Caco-2 (cell line): Measurements from ENCODE around the gene EHMT1. TPM values are rescaled to one million over a fixed set of nuclear protein-coding genes. Genes with fewer than 3 reads are reported as not detected.

Experiments used
- BruUV-seq: library from RNA; stranded (reverse); fragments of 400-500 nt; replicated peaks from 2 replicates; lab custom pipeline; 2021; lab: Mats Ljungman, UMichigan
- CTCF ChIA-PET: fragments of 300-600 bp; sonication (Branson Sonifier 250); formaldehyde crosslinking; loops from one replicate; lab custom pipeline; 2022; ENCODE audit warnings: antibody characterized with exemption; lab: Charles Lee
- POLR2A ChIA-PET: fragments of 300-600 bp; sonication (Branson Sonifier 250); formaldehyde crosslinking; loops from one replicate; lab custom pipeline; 2022; ENCODE audit warnings: antibody characterized with exemption; lab: Charles Lee
- DNase-seq, 2 experiments: peaks; one replicate each; pipeline versions ENCODE4 v3.0.0 to v3.0.0-alpha.2; 2020 to 2022
- H3K27me3 ChIP-seq: replicated peaks from 2 replicates; pipeline ENCODE4 v1.6.0; 2011; ENCODE audit warnings: low read length; ENCODE audit not compliant: control insufficient read depth, insufficient read depth
- H3K36me3 ChIP-seq: 2 replicates; pipeline ENCODE4 v1.5.1; 2011; ENCODE audit warnings: low read length; ENCODE audit not compliant: control insufficient read depth, insufficient read depth
- H3K4me1 ChIP-seq: fragments of 250-450 bp; sonication (Bioruptor Pico); 2 replicates; pipeline ENCODE4 v1.5.1; 2020; ENCODE audit warnings: mild to moderate bottlenecking
- H3K4me3 ChIP-seq: 2 replicates; pipeline ENCODE4 v1.5.1; 2011; ENCODE audit warnings: low read depth, mild to moderate bottlenecking, control low read depth, low read length
- H3K9me3 ChIP-seq: fragments of 250-450 bp; sonication (Bioruptor Pico); 2 replicates; pipeline ENCODE4 v1.5.1; 2020; ENCODE audit warnings: mild to moderate bottlenecking, moderate library complexity
- H3K27ac Mint-ChIP-seq: one replicate; pipeline ENCODE4 v1.8.0; 2022; ENCODE audit warnings: mixed read lengths; ENCODE audit not compliant: unreplicated experiment
- H3K27me3 Mint-ChIP-seq: one replicate; pipeline ENCODE4 v1.8.0; 2022; ENCODE audit warnings: mixed read lengths; ENCODE audit not compliant: insufficient read depth, unreplicated experiment
- H3K36me3 Mint-ChIP-seq: one replicate; pipeline ENCODE4 v1.8.0; 2022; ENCODE audit warnings: mild to moderate bottlenecking, mixed read lengths; ENCODE audit not compliant: insufficient read depth, unreplicated experiment
- H3K4me1 Mint-ChIP-seq: one replicate; pipeline ENCODE4 v1.8.0; 2022; ENCODE audit warnings: low read depth, mixed read lengths; ENCODE audit not compliant: unreplicated experiment
- H3K4me3 Mint-ChIP-seq: one replicate; pipeline ENCODE4 v1.8.0; 2022; ENCODE audit warnings: mild to moderate bottlenecking, moderate library complexity, mixed read lengths; ENCODE audit not compliant: unreplicated experiment
- H3K9me3 Mint-ChIP-seq: one replicate; pipeline ENCODE4 v1.8.0; 2022; ENCODE audit warnings: mixed read lengths; ENCODE audit not compliant: unreplicated experiment
- intact Hi-C: fragments of 100-400 bp; cut with micrococcal nuclease; formaldehyde crosslinking; loops from one replicate; pipeline ENCODE4 v1.10.0; 2022; ENCODE audit not compliant: unreplicated experiment
- total RNA-seq: library from RNA; stranded (reverse); gene quantifications from 2 replicates; pipeline ENCODE4 v1.2.3, GENCODE V29; 2022
- TF ChIP-seq, protein P1 (sequence below), 2 experiments: fragments of 200-600 bp in 1 of 2; IDR thresholded peaks; 1 replicate in 1 of 2; 2 replicates in 1 of 2; pipeline versions ENCODE4 v1.5.1 to v1.8.0; 2011 to 2022; ENCODE audit warnings: antibody characterized with exemption in 1 of 2, control low read depth in 1 of 2, inconsistent platforms in 1 of 2, low read depth in 1 of 2, low read length in 1 of 2, mild to moderate bottlenecking in 1 of 2, moderate library complexity in 1 of 2; ENCODE audit not compliant: insufficient read depth in 1 of 2, severe bottlenecking in 1 of 2, unreplicated experiment in 1 of 2

The EHMT1 gene
- total RNA-seq, 1 experiment from 2014 or later = 92.9 TPM

DNA sequence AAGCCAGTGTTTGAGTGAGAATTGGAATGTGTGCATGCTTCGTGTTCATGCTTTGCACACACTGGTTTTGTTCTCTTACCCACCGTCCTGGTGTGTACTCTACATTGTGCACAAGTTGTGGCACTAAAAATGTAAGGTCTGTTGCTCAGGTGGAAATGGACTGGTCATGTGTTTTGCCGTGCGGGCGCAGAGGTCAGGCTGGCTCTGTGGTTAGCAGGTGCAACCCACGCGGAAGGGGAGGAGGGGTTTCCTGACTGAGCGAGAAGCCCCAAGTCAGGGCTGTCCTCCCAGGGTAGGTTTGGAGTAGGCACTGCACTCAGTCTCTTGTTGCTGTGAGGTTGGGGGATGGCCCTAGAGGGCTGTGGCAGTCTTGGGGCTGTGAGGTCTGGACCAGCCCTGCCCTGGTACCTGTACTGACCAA lies 86.6 kb downstream of the EHMT1 start:
- Mint-ChIP-seq H3K27me3 (no peaks in the 10 kb centered on the region), H3K4me1 (no peaks in the 10 kb centered on the region), H3K36me3 (peaks cover 38% of the 10 kb centered on the region), H3K4me3 (no peak overlapping the region), H3K9me3 (peaks cover 15% of the 10 kb centered on the region), H3K27ac (no peak overlapping the region)
- BruUV-seq = no TSS peak
- TF ChIP-seq, protein P1, sequence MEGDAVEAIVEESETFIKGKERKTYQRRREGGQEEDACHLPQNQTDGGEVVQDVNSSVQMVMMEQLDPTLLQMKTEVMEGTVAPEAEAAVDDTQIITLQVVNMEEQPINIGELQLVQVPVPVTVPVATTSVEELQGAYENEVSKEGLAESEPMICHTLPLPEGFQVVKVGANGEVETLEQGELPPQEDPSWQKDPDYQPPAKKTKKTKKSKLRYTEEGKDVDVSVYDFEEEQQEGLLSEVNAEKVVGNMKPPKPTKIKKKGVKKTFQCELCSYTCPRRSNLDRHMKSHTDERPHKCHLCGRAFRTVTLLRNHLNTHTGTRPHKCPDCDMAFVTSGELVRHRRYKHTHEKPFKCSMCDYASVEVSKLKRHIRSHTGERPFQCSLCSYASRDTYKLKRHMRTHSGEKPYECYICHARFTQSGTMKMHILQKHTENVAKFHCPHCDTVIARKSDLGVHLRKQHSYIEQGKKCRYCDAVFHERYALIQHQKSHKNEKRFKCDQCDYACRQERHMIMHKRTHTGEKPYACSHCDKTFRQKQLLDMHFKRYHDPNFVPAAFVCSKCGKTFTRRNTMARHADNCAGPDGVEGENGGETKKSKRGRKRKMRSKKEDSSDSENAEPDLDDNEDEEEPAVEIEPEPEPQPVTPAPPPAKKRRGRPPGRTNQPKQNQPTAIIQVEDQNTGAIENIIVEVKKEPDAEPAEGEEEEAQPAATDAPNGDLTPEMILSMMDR (IDR thresholded peaks at IDR 0.05; ENCODE audit: insufficient read depth in 1 of 2, low read depth in 1 of 2, low read length in 1 of 2, severe bottlenecking in 1 of 2, unreplicated experiment in 1 of 2) = no peak
- H3K36me3 ChIP-seq = no peaks in the 10 kb centered on the region; the same call in 1 of the 2 replicates
- no peaks in the 10 kb centered on the region for H3K27me3 ChIP-seq
- intact Hi-C loops = no loop called here
- ChIA-PET POLR2A (no interaction called here), CTCF (no interaction called here)
- H3K4me1 ChIP-seq = no peaks in the 10 kb centered on the region
- H3K9me3 ChIP-seq = peaks cover 20% of the 10 kb centered on the region
- H3K4me3 ChIP-seq = no peak overlapping the region
- no peak for DNase-seq

DNA sequence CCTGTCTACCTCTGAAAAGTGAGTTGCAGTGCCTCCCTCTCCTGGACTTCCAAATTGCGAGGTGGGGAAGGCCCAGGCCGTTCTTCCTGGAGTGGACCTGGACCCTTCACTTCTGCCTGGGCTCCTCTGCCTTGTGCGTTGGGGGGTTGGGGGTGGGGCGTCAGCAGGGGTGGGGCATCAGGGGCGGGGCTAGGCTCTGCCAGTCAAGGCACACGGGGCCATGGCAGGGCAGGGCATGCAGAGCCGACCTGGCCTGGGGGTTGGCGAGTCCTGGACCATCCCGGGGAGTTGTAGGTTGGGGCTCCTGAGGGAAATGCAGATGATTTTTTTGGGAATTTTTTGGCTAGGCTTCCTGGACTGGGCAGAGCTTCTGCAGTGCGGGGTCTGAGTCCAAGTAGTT lies 87.1 kb downstream of the EHMT1 start:
- Histone ChIP-seq H3K36me3 (no peaks in the 10 kb centered on the region; the same call in 1 of the 2 replicates), H3K4me3 (no peak overlapping the region), H3K27me3 (no peaks in the 10 kb centered on the region), H3K9me3 (peaks cover 17% of the 10 kb centered on the region), H3K4me1 (no peaks in the 10 kb centered on the region)
- Mint-ChIP-seq H3K36me3 (peaks cover 33% of the 10 kb centered on the region), H3K4me3 (no peak overlapping the region), H3K4me1 (no peaks in the 10 kb centered on the region), H3K27ac (no peak overlapping the region), H3K27me3 (no peaks in the 10 kb centered on the region), H3K9me3 (peaks cover 15% of the 10 kb centered on the region)
- DNase-seq = no peak
- ChIA-PET POLR2A (no interaction called here), CTCF (no interaction called here)
- no TSS peak for BruUV-seq
- intact Hi-C loops = no loop called here
- TF ChIP-seq, protein P1 (IDR thresholded peaks at IDR 0.05; ENCODE audit: insufficient read depth in 1 of 2, low read depth in 1 of 2, low read length in 1 of 2, severe bottlenecking in 1 of 2, unreplicated experiment in 1 of 2) = no peak

DNA sequence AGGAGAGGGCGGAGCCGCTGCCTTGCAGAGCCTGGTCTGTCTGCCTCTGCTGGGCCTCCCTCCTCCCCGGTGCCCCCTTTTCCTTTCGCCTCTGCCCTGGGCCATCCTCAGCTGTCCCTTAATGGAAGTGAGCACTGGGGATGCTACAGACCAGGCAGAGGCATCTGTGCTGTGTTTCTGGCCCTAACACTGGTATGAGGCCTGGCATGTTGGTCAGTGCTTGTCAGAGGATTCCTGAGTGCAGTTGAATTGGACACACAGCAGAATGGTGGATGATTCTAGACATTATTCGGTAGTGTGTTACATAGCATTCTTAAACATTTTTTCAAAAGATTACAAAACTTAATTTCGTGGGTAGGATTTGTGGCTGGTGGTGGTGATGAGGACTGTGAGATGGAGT lies 88.6 kb downstream of the EHMT1 start:
- no peaks in the 10 kb centered on the region for H3K27me3 ChIP-seq
- intact Hi-C loops = no loop called here
- CTCF ChIA-PET = no interaction called here

More for the DNA sequence above, 88.6 kb downstream of the EHMT1 start:
- no peaks in the 10 kb centered on the region; the same call in 1 of the 2 replicates for H3K36me3 ChIP-seq
- H3K4me1 ChIP-seq = no peaks in the 10 kb centered on the region
- H3K4me1 Mint-ChIP-seq = no peaks in the 10 kb centered on the region
- no TSS peak for BruUV-seq
- TF ChIP-seq, protein P1 (IDR thresholded peaks at IDR 0.05; ENCODE audit: insufficient read depth in 1 of 2, low read depth in 1 of 2, low read length in 1 of 2, severe bottlenecking in 1 of 2, unreplicated experiment in 1 of 2) = no peak
- H3K36me3 Mint-ChIP-seq = peaks cover 41% of the 10 kb centered on the region
- H3K27ac Mint-ChIP-seq = no peak overlapping the region
- no peak overlapping the region for H3K4me3 Mint-ChIP-seq
- no peak overlapping the region for H3K4me3 ChIP-seq
- H3K9me3 Mint-ChIP-seq = peaks cover 18% of the 10 kb centered on the region
- DNase-seq = no peak
- H3K9me3 ChIP-seq = peaks cover 10% of the 10 kb centered on the region
- POLR2A ChIA-PET = no interaction called here
- no peaks in the 10 kb centered on the region for H3K27me3 Mint-ChIP-seq
